Measurements from ENCODE around the gene PLEKHN1.

PLEKHN1 gene

GRCh38 chr1:942864-943533, 23.3 kb upstream of the PLEKHN1 start:
- TF ChIP-seq, protein P1, sequence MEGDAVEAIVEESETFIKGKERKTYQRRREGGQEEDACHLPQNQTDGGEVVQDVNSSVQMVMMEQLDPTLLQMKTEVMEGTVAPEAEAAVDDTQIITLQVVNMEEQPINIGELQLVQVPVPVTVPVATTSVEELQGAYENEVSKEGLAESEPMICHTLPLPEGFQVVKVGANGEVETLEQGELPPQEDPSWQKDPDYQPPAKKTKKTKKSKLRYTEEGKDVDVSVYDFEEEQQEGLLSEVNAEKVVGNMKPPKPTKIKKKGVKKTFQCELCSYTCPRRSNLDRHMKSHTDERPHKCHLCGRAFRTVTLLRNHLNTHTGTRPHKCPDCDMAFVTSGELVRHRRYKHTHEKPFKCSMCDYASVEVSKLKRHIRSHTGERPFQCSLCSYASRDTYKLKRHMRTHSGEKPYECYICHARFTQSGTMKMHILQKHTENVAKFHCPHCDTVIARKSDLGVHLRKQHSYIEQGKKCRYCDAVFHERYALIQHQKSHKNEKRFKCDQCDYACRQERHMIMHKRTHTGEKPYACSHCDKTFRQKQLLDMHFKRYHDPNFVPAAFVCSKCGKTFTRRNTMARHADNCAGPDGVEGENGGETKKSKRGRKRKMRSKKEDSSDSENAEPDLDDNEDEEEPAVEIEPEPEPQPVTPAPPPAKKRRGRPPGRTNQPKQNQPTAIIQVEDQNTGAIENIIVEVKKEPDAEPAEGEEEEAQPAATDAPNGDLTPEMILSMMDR (IDR thresholded peaks at IDR 0.05) = no peak

DNA sequence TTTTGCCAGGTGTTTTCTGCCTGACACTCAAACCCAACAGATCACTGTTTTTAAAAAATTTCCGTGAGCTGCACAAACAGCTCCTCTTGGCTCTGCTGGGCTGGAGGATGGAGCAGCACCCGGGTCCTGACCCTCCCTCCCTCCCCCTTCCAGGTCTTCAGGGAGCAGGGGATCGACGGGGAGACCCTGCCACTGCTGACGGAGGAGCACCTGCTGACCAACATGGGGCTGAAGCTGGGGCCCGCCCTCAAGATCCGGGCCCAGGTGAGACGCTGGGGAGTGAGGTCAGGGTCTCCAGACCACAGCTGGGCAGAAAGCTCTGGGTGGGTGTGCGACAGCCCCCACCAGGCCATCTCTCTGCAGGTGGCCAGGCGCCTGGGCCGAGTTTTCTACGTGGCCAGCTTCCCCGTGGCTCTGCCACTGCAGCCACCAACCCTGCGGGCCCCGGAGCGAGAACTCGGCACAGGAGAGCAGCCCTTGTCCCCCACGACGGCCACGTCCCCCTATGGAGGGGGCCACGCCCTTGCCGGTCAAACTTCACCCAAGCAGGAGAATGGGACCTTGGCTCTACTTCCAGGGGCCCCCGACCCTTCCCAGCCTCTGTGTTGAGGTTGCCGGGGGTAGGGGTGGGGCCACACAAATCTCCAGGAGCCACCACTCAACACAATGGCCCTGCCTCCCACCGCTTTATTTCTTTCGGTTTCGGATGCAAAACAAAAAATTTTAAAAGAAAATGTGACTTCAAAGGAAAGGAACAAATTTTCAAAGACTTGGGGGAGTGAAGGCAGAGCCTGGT, 22.5 kb upstream of the PLEKHN1 start:
- TF ChIP-seq, protein P1 (IDR thresholded peaks at IDR 0.05) = no peak

DNA sequence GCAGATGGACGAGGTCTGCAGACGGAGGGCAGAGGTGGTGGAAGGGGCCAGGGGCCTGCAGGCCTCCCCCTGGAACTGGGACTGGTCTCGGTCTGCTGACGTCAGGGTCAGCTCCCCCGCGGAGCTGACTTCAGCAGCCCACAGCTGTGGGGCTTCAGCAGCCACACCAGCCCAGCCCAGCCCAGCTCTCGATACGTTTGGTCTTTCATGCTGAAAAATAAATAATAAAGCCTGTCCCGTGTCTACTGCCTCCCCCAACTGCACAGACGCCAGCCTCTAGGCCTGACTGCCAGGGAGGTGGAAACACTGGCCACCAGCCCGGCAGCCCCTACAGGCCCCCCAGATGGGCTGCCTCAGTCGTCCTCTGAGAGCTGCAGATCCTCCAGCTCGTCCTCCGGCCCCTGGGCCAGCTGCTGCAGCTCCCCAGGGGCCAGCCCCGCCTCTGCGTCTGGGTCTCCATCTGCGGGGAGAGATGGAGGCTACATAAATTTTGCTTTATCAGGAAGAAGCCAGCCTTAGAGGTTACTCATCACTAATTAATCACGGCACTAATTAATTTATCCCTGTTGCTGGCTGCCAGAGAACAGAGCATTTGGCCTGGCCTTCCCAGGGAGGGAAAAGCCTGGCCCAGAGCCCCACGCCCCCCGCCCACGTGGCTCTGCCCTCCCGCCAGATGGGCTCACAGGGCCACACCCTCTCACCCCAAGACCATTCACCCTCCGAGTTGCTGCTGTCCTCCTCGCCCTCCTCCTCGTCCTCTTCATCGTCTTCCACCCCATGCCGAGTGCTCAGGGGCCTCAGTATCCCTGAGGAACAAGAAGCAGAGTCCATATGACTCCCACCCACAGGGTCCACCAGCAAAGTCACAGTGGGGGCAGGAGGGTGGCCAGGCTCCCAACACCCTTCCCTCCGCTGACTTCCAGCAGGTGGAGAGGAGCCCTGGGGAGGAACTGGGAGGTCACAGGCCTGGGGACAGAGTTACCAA, 21.6 kb upstream of the PLEKHN1 start:
- TF ChIP-seq, protein P1 (IDR thresholded peaks at IDR 0.05) = no peak

GRCh38 chr1:945688-946556, 20.4 kb upstream of the PLEKHN1 start:
- TF ChIP-seq, protein P1 (IDR thresholded peaks at IDR 0.05) = no peak

- TF ChIP-seq, protein P1 (IDR thresholded peaks at IDR 0.05) = no peak
Observed at GRCh38 chr1:947958-948357, 18.3 kb upstream of the PLEKHN1 start.

- TF ChIP-seq, protein P1 (IDR thresholded peaks at IDR 0.05) = no peak
Observed at GRCh38 chr1:950268-950667, 16.0 kb upstream of the PLEKHN1 start.

Measured in LNCAP (cell line).